Left hindlimb (tissue), 1 donor: ENCODE measurements around the gene DPF3.
A peak's percentile ranks its signal among the peaks of the same experiment; 100 is the strongest.

Experiments used
- DNase-seq: peaks from one replicate; pipeline ENCODE4 v3.0.0-alpha.2; 2018

DPF3 gene

DNA sequence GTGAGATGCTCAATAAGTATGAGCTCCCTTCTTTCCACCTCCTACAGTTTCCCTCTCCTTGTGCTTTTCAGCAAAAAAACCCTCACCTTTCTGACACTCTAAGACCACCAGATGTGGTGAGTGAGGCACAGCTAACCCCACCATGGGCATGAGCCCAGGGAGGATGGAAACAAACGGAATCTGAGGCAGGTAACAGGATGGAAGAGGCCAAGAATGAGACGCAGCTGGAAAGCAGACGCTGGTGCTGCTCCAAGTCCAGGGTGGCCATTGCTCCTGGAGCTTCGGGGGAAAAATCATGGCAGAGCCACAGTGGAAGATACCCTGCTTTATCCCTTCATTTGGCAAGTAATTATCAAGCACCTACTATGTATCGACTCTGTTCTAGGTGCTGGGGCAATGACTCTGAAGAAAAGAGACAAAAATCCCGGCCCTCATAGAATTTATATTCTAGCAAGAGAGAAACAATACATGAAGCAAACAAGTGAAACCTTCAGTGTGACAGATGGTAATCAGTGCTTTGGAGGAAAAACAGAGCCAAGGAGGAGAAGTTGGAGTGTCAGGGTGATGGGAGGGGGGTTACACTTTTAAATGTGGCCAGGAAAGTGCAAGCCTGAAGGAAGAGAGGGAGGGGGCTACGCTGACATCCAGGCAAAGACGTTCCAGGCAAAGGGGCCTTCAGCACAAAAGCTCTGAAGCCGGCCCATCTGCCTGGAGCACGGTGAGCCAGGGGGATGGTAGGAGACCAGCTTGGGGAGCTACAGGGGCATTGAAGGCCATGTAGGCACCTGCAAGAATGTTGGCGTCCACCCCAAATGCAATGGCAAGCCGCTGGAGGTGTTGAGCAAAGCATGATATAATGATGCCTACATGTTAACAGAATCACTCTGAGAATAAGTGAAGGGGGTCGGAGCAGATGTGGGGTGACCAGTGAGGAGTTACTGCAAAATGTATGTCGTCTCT lies 154.2 kb downstream of the DPF3 start:
- DNase-seq: no peak

DNA sequence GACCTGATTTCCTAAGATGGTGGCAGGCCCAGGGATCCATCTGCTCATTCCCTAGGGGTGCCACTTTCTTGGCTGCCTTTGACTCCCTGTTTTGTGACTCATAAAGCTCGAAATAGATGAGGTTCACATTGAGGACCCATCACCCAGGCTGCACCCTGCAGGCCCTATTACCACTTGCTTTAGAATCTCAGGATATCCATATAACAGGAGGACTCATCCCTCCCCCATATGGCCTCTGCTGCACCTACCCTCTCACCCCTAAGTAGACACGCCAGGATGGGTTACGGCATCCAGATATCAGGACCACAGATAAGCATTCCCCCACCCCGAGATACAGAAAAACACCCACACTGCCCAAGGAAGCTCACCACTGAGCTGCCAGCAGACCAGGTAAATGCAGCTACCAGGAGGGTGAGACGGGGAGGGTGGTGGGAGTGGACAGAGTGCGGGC lies 155.7 kb downstream of the DPF3 start:
- no peak for DNase-seq

DNA sequence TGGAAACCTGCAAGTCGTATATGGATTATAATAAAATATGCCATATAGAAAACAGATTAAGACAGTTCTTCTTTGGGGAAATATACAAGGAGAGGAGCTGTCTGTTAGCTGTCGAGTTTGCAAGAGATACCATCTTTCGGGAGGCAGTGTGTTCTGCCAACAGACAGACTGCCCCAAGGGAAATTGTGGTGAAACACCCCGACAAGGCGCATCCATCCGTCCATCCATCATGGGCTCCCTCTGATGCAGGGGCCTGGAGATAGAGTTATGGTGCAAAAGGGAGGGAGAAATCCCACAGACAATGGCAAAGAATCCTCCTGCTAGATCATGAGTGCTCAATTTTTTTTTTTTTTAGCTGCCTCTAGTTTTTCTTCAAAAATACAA lies 156.3 kb downstream of the DPF3 start:
- DNase-seq: no peak

DNA sequence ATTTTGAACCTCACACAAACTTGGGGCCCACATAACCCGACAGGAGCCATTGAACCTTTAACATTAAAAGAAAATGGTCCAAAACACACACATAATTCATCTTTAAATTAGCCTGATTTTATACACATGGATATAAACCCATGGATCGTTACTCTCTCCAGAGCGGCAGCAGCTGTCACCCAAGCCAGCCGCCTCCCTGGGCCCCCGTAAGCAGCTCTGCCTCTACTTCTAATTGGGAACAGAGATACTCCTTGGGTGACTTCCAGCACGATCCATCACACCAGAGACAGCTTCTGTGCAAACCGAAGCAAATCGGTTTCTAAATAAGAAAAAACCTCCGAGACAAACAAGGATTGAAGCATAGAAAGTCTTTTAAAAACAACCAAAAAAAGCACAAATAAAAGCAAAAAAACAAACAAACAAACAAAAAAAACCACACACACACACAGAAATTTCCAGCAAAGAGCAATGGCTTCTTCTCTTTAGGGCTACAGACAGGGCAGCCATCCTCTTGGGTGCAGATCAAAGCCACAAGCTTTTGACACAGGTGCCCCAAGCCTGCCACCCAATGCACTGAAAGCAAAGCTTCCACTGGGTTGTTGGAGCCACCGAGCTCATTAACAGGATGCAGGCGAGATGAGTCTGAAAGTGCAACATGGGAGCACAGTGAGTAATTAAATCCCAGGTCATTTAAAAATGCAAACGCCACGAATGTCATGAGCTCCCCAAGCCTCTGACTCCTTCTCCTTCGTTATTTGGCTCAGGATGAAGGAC lies 156.9 kb downstream of the DPF3 start:
- DNase-seq: no peak

DNA sequence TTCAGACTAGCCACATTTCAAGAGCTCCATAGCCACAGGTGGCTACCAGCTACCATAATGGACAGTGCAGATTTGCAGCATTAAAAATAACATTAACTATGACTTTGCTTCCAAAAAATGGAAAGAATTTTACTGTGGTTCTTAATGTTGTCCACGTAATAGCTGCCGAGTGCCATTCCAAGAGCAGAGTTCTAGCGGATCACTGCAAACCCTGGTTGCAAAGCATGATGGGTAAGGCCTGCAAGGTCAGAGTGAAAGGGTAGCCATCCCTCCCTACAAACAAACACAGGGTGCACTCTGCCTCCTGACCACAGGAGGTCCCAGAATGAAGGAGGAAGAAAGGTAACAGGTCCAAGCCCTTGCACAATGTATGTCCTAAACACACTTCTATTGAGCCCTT lies 157.6 kb downstream of the DPF3 start:
- DNase-seq: no peak

DNA sequence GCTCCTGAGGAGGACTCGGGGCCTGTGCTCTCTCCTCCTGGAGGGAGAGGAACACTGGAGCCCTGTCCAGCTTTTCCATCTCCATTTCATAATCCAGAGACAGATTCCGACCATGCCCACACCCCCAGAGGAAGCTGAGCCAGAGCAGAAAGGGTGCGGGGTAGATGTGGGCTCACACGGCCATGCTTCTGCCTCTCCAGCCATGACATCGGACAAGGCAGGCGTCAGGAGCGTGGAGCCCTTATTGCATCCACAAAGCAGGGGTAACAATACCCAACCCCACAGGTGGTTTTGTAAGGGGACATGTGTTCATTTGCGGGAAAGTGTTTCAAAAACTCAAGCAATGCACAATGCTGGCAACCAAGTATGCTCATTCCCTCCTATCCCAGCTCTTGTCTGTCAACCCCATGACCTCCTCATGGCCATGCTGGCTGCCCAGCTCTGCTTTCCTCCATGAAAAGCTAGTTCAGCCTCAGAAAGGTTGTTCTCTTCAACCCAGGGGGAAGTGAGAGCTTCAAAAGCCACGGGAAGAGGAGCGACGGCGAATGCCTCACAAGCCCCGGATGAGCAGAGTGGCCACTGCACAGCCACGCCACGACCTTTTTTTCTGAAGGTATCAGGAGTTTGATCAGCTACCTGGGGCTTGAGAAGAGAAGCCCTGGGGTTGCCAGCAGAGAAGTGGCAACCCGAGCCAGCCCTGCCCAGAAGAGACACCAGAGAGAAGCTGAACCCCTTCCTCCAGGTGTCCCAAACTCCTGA lies 161.7 kb downstream of the DPF3 start:
- no peak for DNase-seq

DNA sequence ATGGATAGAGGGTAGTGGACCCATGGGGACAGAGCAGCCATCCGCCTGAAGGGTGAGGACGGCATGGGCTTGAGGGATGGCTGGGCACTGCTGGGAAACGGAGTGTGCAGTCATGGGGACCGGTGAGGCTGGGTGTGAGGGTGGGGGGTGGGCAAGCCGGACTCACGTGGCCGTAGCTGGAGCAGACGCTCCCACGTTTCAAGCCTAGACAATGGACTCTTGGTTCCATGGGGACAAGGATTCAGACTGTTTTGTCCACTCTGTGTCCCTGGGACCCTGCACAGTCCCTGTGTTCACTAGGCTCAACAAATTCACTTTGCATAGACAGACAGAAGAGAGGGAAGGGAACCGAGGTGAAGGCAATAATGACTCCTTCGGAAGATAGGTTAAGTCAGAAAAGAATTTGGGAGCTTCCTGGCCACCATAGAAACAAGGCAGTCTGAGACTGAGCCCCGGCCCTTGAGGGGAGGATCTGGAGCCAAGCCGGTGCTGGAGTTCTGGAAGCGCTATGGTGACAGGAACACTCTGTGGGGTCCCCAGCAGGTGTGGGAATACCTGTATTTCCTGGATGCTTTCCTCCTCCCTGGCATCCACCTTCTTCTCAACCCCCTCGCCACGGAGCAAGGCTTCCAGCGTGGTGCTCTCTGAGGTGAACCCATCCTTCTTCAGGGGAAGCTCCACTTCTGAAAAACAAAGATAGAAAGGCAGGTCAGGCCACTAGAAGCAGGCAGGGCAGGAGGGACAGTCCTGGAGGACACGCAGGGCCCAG lies 162.5 kb downstream of the DPF3 start:
- no peak for DNase-seq

DNA sequence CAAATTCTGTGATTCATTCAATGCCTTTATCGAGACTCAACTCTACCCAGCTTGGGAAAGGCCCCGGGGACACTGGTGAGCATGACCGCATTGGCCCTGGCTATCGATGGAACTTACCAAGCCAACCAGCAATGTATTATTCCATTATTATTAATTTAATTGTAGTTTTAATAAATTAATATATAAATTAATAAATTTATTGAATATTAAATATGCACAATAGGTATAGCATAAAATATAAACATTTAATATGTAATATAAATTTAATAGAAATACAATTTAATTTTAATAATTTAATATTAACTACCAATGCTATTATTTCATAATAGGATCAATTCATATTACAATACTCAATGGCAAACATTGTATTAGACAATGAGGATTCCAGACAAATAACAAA lies 163.4 kb downstream of the DPF3 start:
- no peak for DNase-seq

DNA sequence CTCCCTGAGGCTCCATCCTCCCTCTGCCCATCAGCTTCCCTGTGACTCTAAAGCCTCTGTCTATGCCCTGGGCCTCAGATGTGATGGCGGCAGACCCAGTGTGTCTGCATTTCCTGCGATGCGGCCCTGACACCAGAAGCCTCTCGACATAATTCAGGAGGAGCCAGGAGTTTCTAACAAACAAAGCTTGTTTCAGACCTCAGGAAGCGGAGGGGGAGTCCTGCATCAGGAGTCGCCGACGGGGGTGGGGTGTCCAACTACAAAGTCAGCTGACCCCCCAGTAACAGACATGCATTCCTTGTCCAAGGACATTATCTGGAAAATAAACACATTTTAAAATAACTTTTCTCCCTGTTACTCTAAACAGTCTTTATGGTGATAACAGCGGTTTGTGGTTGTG lies 167.5 kb downstream of the DPF3 start:
- DNase-seq: no peak

DNA sequence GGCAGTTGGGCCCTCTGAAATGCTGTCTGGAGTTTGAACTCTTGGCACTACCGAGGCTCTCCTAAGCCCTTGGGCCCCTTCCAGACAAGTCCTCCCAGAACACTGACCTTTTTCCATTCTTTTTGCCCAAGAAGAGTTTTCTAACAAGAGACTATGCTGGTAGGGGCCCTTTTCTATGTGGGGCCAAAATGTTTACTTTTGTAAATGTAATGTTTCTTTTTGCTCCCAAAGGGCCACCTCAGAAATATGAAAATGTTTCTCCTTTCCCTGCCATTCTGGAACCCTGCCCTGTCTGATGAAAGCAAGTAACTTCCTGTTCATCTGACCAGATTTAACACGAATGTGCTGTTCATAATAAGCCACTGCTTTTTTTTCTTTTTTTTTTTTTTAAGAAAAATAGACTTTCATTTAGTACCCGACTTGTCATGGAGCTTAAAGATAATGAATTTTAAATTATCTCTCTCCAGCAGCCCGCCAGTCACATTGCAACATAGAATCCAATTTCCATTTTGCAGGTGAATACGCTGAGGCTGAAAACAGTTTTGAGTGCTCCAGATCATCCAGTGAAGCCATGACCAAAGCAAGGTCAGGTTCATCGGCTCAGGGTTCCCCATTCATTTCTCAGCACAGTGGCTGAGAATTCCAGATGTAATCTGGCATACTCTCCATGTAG lies 169.9 kb downstream of the DPF3 start:
- no peak for DNase-seq

DNA sequence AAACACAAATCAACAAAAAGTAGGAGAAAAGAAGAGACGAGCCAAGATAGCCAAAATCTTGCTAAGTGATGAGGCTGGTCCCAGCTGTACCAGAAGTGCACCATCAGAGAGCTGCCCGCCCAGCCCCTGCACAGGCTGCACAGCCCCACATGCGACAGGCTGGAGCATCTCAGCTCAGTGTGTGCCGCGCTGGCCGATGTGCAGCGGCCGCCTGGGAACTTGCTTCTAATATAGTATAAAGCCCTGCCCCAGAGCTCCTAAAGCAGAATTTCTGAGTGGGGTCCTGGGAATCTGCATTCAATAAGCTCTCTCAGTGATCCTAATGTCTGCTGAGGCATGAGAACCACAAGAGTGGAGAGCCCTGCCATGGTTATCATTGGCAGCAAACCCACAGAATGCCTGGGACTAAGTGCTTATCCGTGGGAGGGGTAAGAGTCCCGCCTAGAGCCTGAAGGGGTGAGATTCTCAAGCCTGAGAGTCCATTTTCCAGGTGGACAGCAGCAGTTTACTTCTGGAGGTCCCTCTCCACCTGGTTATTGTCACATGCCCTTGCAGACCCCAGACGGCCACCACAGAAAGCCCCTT lies 171.6 kb downstream of the DPF3 start:
- DNase-seq: no peak

DNA sequence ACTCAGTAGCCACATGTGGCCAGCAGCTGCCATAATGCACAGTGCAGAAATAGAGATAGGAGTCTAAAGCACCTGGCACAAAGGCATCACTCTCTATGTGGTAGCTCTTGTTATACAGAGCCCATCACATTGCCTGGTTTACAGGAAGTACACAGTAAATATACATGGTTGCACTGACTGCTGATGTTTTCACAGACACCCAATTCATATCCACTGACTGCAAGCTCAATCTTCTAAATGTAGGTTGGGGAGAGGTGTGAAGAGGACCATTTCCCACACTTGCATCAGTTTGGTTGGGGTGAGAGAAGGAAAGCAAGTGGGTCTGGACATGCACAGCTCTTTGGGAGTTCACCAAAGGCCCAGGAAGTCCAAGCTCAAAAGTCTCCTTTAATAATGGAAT lies 172.8 kb downstream of the DPF3 start:
- no peak for DNase-seq

DNA sequence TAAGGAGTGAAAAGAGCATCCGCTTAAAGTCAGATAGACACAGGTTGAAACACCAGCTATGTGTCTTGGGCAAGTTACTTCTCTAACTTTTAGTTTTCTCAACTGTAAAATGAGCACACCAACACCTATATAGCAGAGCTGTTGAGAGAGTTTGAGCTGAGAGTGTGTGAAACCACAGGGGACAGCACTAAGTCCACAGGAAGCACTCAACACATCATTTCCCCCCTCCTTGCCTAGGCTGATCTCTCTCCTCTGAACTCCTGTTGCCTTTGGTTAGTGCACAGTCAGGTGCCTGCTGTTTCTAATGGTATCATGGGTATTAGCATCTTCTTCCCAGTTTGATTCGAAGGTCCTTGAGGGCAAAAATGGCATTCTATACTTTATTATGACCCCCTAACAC lies 176.7 kb downstream of the DPF3 start:
- DNase-seq: no peak

DNA sequence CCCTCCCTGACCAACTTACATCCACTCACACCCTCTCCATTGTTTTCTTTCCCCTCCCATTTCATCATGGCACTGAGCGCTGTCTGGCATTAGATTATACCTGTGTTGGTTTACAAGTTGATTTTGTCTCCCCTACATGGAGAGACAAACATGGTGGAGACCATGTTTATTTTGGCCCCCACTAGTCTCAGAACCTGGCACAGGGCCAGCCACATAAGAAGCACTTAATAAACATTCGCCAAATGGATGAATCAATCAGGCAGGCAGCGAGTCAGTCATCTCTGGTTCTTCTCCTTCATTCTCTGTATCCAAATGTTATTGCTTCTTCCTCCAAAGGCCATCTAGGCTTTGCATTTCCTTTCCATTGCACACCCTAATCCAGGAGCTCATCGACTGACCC lies 177.4 kb downstream of the DPF3 start:
- no peak for DNase-seq

DNA sequence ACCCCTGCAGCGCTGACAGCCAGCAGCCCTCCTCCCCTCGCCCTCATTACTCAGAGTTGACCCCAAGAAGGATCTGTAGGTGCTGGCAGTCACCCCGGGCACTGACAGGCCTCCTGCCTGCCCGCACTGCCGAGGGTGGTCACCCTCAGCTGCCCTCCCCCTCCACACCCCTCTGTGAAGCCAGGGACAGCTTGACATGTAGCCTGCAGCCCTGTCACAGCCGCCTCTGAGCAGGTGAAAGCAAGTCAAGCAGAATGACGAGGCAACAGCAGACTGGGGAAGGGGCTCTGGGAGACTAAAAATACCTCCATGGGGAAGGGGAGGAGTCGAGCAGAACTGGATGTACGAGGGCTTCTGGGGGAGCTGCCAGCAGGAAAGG lies 178.1 kb downstream of the DPF3 start:
- DNase-seq: no peak

DNA sequence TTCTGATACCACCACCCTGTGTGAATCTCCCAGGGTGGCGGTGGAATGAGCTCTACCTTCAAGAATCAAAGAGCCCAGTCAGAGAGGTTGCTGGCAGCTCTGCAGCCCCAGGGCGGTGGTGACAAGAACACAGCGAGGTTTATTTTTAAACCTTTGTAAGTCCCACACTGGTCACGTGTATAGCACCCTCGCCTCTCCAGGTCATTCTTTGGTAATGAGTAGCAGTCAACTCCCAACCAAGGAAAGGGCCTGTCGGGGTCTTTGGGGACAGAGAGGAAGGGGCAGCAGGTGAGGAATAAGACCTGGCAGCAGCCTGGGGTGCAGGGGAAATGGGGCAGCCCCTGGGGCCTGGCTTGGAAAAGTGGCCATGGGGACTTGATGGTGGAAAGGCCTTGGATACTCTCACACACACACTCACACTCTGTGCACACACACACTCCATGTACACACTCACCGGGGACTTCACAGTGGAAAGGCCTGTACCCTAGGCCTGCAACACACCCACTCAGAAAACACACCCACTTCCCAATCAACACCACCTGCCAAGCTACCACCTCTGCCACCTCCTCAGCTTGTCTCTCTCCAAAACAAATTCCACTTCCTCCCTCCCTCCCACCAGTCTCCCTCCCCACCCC lies 178.6 kb downstream of the DPF3 start:
- no peak for DNase-seq

DNA sequence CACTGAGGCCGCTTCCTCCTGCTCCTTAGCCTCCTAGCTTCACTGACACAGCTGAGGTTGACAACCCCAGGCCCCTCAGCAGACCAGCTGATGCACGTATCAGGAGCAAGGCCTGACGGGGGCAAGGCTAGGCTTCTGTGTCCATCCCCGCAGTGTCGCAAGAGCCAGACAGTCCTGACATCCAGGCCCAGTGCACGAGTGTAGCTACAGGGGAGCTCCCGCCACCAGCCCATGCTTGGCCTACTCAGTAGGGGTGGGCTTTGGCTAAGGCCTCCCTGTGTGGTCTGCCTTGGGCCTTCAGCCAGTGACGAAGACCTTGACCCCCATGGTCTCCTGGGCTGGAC lies 179.1 kb downstream of the DPF3 start:
- DNase-seq: no peak

DNA sequence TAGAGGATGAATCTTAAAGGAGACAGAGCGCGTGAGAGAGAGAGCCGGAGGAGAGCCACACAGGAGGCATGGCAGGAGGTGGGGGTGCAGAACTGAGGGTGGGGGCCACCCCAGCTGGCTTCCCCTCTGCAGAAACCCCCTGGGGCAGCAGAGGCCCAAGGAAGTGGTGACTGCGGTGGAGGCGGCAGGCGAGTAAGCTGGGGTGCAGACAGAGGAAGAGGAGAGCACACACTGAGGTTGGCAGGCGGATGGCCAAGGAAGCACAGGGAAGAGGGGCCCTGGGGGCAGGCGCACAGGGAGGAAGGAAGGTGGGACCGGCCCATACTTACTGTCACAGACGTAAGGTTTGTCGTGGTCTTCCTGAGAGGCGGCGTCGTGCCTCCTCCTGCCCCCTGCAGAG lies 179.8 kb downstream of the DPF3 start:
- no peak for DNase-seq

DNA sequence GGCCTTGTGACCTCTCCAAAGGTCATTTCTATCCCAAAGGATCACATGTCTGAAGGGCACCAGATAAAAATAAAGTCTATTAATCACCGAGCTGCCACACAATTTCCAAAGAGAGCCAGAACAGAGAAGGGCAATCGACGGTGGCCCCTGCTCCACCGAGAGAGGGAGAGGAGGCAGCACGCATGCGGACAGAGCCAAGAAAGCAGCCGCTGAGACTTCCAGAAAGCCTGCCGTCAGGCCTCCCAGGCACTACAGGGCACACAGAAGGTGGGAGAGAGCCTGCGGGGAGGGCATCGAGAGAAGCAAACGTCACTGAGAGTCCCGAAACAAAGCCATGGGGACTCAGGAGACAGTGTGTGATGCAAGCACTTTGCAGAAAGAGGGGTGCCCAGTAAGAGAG lies 182.0 kb downstream of the DPF3 start:
- no peak for DNase-seq

DNA sequence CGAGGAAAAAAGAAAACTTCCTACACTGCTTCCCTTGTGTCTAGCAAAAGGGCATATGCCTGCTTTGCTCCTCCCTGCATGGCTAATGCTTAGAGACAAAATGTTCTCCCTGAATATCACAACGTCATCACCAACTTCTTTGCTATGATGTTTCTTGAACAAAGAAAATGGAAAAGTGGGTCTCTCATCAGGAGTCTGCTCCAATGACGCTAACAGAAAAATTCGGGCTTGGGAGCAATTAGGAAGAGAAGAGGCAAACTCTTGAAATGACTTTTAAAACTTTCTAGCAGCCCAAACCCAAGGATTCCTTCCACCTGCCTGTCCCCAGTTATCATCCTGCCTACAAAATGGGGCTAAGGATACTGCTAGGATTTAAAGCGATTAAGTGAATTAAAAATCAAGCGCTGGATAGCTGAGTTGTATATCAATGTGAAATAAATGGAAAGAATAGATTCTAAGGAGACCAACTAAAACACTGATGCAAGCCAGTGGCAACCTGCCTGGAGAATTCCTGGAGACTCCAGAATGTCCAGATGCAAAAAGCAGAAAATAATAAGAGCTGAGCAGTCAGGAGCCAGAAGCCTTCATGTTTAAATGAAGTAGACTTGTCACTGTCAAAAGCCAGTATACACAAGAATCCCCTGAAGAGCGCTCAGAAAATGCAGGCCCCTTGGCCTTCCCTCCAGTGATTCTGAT lies 183.8 kb downstream of the DPF3 start:
- peak; percentile 68 for DNase-seq
